ENCODE data around the gene ALPP. TPM values are rescaled to one million over a fixed set of nuclear protein-coding genes. Genes with fewer than 3 reads are reported as not detected.

The ALPP gene
- total and polyA plus RNA-seq, 4 donors: 7.0 to 25.8 (median 11.5) TPM

DNA sequence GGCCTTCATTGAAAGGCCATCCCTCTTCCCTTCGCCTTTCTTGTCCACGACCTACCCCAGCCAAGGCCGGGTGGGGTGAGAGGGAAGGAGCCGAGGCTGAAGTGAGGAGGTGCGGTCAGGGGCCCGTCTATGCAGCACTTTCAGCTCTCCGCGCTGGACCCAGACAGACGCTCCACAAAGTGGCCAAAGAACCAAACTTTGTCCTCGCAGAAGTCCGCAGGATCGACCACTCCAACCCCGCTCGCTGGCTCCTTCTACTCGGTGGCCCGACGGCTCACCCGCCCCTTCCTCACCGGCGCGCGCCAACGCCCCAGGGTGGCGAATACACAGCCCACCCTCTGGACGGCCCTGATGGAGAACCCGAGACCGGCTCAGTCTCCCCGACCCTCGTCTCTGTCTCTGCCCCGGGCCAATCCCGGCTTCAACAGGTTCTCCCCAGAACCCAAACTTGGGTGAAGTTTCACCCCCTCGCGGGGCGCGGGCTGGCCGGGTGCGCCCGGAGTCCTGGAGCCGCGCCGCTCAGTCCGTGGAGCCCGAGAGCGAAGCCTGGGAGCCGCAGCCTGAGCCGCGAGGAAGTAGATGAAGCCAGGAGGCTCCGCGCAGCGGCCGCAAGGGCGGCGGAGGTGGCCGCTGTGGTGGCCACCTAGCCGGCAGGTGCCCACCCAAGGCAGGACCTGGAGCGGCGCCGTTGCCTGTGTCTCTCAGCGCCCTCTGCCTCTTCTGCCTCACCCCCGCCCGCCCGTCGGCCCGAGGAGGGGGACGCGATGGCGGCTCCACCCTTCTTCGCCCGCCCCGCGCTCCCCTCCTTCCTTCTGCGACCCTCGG is 26.7 kb upstream of the ALPP start:
- Histone ChIP-seq H3K27me3 (ENCODE audit: control insufficient read depth in 3 of 3, insufficient read depth in 3 of 3, low read length in 2 of 3) (peaks cover 10 to 37% (median 28%) of the 10 kb centered on the region in 3 donors), H3K27ac (ENCODE audit: low read depth in 1 of 2, low read length in 1 of 2) (no peak overlapping the region), H3K9ac (ENCODE audit: insufficient read depth in 1 of 2, low read length in 2 of 2) (no peak overlapping the region), H3K9me3 (ENCODE audit: control insufficient read depth in 4 of 4, insufficient read depth in 3 of 4, low read length in 3 of 4) (peaks cover 0 to 6% (median 0%) of the 10 kb centered on the region in 4 donors), H3K36me3 (ENCODE audit: control insufficient read depth in 4 of 4, insufficient read depth in 4 of 4, low read length in 4 of 4) (no peaks in the 10 kb centered on the region), H3K4me1 (ENCODE audit: control insufficient read depth in 5 of 5, insufficient read depth in 5 of 5, low read length in 5 of 5) (peaks cover 0 to 13% (median 0%) of the 10 kb centered on the region in 5 donors), H3K4me3 (no peak overlapping the region)
- TF ChIP-seq, protein P1, sequence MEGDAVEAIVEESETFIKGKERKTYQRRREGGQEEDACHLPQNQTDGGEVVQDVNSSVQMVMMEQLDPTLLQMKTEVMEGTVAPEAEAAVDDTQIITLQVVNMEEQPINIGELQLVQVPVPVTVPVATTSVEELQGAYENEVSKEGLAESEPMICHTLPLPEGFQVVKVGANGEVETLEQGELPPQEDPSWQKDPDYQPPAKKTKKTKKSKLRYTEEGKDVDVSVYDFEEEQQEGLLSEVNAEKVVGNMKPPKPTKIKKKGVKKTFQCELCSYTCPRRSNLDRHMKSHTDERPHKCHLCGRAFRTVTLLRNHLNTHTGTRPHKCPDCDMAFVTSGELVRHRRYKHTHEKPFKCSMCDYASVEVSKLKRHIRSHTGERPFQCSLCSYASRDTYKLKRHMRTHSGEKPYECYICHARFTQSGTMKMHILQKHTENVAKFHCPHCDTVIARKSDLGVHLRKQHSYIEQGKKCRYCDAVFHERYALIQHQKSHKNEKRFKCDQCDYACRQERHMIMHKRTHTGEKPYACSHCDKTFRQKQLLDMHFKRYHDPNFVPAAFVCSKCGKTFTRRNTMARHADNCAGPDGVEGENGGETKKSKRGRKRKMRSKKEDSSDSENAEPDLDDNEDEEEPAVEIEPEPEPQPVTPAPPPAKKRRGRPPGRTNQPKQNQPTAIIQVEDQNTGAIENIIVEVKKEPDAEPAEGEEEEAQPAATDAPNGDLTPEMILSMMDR (IDR thresholded peaks at IDR 0.05; ENCODE audit: control extremely low read depth, extremely low read depth): no peak
- WGBS, 2 donors: 17 to 27% methylated on average over 70 to 73 of the region's 73 CpGs
- ATAC-seq (ENCODE audit: insufficient read depth, low FRiP score): no peak
- no peak for DNase-seq

DNA sequence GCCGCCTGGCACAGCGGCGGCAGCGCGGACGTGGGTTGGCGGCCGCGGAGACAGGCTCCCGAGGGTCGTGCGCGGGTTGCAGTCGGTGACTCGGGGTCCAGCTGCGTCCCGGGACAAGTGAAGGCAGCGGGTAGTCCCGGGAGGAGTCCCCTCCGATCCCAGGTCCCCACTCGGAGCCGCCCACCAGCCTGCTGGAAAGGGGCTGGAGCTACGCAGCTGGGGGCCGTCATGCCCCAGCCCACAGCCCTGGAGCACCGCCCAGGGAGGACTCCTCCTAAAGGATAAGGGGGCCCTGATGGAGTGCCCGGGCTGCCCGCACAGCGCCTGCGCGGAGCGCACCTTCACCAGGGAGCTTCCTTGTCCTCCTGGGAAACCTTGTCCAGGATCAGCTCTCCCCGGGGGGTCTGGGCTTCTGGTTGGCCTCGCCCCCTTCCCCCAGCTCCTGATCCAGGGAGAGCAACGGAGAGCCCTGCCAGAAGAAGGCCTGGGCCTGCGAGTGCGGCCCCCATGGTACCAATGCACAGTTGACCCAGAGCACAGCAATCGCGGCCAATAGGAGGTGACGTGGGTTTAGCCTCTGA is 25.9 kb upstream of the ALPP start:
- H3K27ac ChIP-seq (ENCODE audit: low read depth in 1 of 2, low read length in 1 of 2): no peak overlapping the region
- no peak overlapping the region for H3K9ac ChIP-seq (ENCODE audit: insufficient read depth in 1 of 2, low read length in 2 of 2)
- H3K4me1 ChIP-seq (ENCODE audit: control insufficient read depth in 5 of 5, insufficient read depth in 5 of 5, low read length in 5 of 5): peaks cover 0 to 13% (median 0%) of the 10 kb centered on the region in 5 donors
- no peak overlapping the region for H3K4me3 ChIP-seq
- 48 to 59% methylated on average over 35 to 39 of the region's 39 CpGs for WGBS, 2 donors
- H3K27me3 ChIP-seq (ENCODE audit: control insufficient read depth in 3 of 3, insufficient read depth in 3 of 3, low read length in 2 of 3): peaks cover 10 to 37% (median 28%) of the 10 kb centered on the region in 3 donors
- DNase-seq: no peak
- no peaks in the 10 kb centered on the region for H3K36me3 ChIP-seq (ENCODE audit: control insufficient read depth in 4 of 4, insufficient read depth in 4 of 4, low read length in 4 of 4)
- peaks cover 0 to 5% (median 0%) of the 10 kb centered on the region in 4 donors for H3K9me3 ChIP-seq (ENCODE audit: control insufficient read depth in 4 of 4, insufficient read depth in 3 of 4, low read length in 3 of 4)
- TF ChIP-seq, protein P1 (IDR thresholded peaks at IDR 0.05; ENCODE audit: control extremely low read depth, extremely low read depth): no peak
- no peak for ATAC-seq (ENCODE audit: insufficient read depth, low FRiP score)

DNA sequence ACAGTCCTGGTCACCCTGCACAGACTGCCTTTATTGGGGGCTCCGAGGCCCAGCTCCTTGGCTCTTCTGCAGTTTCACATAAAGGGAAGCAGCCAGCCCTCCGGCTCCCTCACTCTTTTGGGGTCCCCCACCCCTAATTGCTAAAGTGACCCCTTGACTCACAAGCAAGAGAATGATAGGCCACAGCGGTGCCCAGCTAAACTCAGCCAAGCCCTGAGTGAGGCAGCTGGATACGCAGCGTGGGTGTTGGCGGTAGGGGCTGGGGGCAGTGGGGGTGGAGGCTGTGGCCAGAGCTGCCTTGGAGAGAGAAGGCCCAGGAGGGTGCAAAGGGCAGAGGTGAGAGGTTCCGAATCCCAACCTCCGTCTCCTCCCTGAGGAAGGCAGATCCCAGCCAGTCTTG is 25.5 kb upstream of the ALPP start:
- ATAC-seq (ENCODE audit: insufficient read depth, low FRiP score) (no peak), DNase-seq (no peak)
- Histone ChIP-seq H3K4me1 (ENCODE audit: control insufficient read depth in 5 of 5, insufficient read depth in 5 of 5, low read length in 5 of 5) (peaks cover 0 to 13% (median 0%) of the 10 kb centered on the region in 5 donors), H3K36me3 (ENCODE audit: control insufficient read depth in 4 of 4, insufficient read depth in 4 of 4, low read length in 4 of 4) (no peaks in the 10 kb centered on the region), H3K27me3 (ENCODE audit: control insufficient read depth in 3 of 3, insufficient read depth in 3 of 3, low read length in 2 of 3) (peaks cover 10 to 37% (median 28%) of the 10 kb centered on the region in 3 donors), H3K9ac (ENCODE audit: insufficient read depth in 1 of 2, low read length in 2 of 2) (no peak overlapping the region), H3K27ac (ENCODE audit: low read depth in 1 of 2, low read length in 1 of 2) (no peak overlapping the region), H3K9me3 (ENCODE audit: control insufficient read depth in 4 of 4, insufficient read depth in 3 of 4, low read length in 3 of 4) (peaks cover 0 to 5% (median 0%) of the 10 kb centered on the region in 4 donors), H3K4me3 (no peak overlapping the region)
- TF ChIP-seq, protein P1 (IDR thresholded peaks at IDR 0.05; ENCODE audit: control extremely low read depth, extremely low read depth): no peak
- WGBS, 2 donors: 88 to 91% methylated on average over 8 of the region's 8 CpGs

Measured in lung (tissue), 12 donors.